Sigmoid colon (tissue), 7 donors: ENCODE results near the gene SOS1. TPM values are rescaled to one million over a fixed set of nuclear protein-coding genes. Genes with fewer than 3 reads are reported as not detected.
A peak's percentile ranks its signal among the peaks of the same experiment; 100 is the strongest.

Source experiments
- DNase-seq: peaks from one replicate; pipeline ENCODE4 v3.0.0-alpha.2; 2019
- H3K27ac ChIP-seq, 4 donors: fragments of 200-600 bp; sonication (generic); one replicate each; pipeline ENCODE4 v1.5.1; 2016 to 2019; ENCODE audit warnings: mild to moderate bottlenecking in 1 of 4
- H3K27me3 ChIP-seq, 3 donors: fragments of 200-600 bp; sonication (generic); one replicate each; pipeline ENCODE4 v1.5.1; 2019; ENCODE audit warnings: mild to moderate bottlenecking in 1 of 3
- H3K36me3 ChIP-seq, 4 donors: fragments of 200-600 bp; sonication (generic); one replicate each; pipeline ENCODE4 v1.5.1; 2016 to 2019
- H3K4me1 ChIP-seq, 4 donors: fragments of 200-600 bp; sonication (generic); one replicate each; pipeline ENCODE4 v1.5.1; 2017 to 2019
- H3K4me3 ChIP-seq, 4 donors: fragments of 200-600 bp; sonication (generic); one replicate each; pipeline ENCODE4 v1.5.1; 2017 to 2019; ENCODE audit warnings: mild to moderate bottlenecking in 2 of 4, moderate library complexity in 1 of 4
- H3K9me3 ChIP-seq, 4 donors: fragments of 200-600 bp in 3 of 4; sonication (generic) in 3 of 4; one replicate each; pipeline versions ENCODE4 v1.5.1 to v1.6.1; 2013 to 2019
- EP300 ChIP-seq, 4 donors: sonication (generic); formaldehyde crosslinking; IDR thresholded peaks; one replicate each; pipeline ENCODE4 v1.6.1; 2017; ENCODE audit warnings: antibody characterized with exemption in 4 of 4
- POLR2A ChIP-seq, 2 donors: fragments of 450-650 bp; IDR thresholded peaks; one replicate each; pipeline ENCODE4 v1.6.1; 2016; ENCODE audit warnings: antibody characterized with exemption in 2 of 2, mild to moderate bottlenecking in 2 of 2, moderate library complexity in 2 of 2
- POLR2AphosphoS5 ChIP-seq, 4 donors: sonication (generic); formaldehyde crosslinking; IDR thresholded peaks; one replicate each; pipeline ENCODE4 v1.6.1; 2017; ENCODE audit warnings: antibody characterized with exemption in 4 of 4
- WGBS, 2 donors: extraction: QIAGEN DNeasy Blood & Tissue Kit; methylation state at CpG; one replicate each; pipeline ENCODE4 v1.1.7; 2013; 5-methylcytosine and 5-hydroxymethylcytosine counted together
- intact Hi-C: fragments of 100-400 bp; cut with DNase I; formaldehyde crosslinking; loops from one replicate; pipeline ENCODE4 v1.15.1; 2023
- polyA plus RNA-seq, 3 donors: library from polyadenylated mRNA; stranded (reverse); fragments of 200-250 nt; gene quantifications; one replicate each; pipeline ENCODE4 v1.2.3, GENCODE V29; 2013
- total RNA-seq, 4 donors: library from RNA; depleted of rRNA; stranded (reverse); fragments of >200 nt; gene quantifications; one replicate each; pipeline ENCODE4 v1.1.0, GENCODE V29; 2016
- TF ChIP-seq, protein P1 (sequence below), 4 experiments: fragments of 450-650 bp in 3 of 4; fragments of 200-600 bp in 1 of 4; IDR thresholded peaks; one replicate each; pipeline ENCODE4 v1.5.1; 2016 to 2019; ENCODE audit warnings: antibody characterized with exemption in 4 of 4, mild to moderate bottlenecking in 3 of 4, moderate library complexity in 2 of 4
- donor health status: healthy with polysubstance abuse.
- donor health status: Bipolar disorder and iron deficiency.
- donor health status: healthy.

SOS1 gene
- total and polyA plus RNA-seq, 7 donors: 5.4 to 72.0 (median 30.8) TPM

DNA sequence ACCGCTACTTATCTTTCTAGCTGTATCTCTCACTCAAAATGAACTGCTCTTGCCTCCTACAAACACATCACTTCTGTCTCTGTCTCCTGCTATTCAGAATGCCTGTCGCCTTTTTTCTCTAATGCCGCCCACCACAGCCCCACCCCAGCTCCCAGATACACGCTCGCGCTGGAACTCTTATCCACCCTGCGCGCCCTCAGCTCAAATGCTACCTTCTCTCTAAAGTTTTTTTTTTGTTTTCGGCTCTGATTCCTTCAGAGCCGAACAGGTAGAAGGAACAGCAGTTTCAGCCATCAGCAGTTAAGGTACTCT lies 3.9 kb upstream of the SOS1 start:
- Histone ChIP-seq H3K27ac (peak overlapping the region; percentile 91 to 97 (median 96)), H3K27me3 (no peaks in the 10 kb centered on the region), H3K9me3 (no peaks in the 10 kb centered on the region), H3K4me3 (peak overlapping the region; percentile 57 to 73 (median 64)), H3K36me3 (no peaks in the 10 kb centered on the region), H3K4me1 (peaks cover 0 to 29% (median 23%) of the 10 kb centered on the region in 4 donors)
- intact Hi-C loops: loop anchor here (5.0 to 10.0 kb wide), 2 partner anchors 62 to 390 kb away; no protein-coding TSS in a partner anchor
- TF ChIP-seq, protein P1, sequence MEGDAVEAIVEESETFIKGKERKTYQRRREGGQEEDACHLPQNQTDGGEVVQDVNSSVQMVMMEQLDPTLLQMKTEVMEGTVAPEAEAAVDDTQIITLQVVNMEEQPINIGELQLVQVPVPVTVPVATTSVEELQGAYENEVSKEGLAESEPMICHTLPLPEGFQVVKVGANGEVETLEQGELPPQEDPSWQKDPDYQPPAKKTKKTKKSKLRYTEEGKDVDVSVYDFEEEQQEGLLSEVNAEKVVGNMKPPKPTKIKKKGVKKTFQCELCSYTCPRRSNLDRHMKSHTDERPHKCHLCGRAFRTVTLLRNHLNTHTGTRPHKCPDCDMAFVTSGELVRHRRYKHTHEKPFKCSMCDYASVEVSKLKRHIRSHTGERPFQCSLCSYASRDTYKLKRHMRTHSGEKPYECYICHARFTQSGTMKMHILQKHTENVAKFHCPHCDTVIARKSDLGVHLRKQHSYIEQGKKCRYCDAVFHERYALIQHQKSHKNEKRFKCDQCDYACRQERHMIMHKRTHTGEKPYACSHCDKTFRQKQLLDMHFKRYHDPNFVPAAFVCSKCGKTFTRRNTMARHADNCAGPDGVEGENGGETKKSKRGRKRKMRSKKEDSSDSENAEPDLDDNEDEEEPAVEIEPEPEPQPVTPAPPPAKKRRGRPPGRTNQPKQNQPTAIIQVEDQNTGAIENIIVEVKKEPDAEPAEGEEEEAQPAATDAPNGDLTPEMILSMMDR (IDR thresholded peaks at IDR 0.05): peak in 1 of 4 experiments; percentile 8
- no peak for TF ChIP-seq POLR2AphosphoS5 (IDR thresholded peaks at IDR 0.05)
- DNase-seq: no peak
- 1% methylated on average over 10 of the region's 10 CpGs for WGBS, 2 donors

DNA sequence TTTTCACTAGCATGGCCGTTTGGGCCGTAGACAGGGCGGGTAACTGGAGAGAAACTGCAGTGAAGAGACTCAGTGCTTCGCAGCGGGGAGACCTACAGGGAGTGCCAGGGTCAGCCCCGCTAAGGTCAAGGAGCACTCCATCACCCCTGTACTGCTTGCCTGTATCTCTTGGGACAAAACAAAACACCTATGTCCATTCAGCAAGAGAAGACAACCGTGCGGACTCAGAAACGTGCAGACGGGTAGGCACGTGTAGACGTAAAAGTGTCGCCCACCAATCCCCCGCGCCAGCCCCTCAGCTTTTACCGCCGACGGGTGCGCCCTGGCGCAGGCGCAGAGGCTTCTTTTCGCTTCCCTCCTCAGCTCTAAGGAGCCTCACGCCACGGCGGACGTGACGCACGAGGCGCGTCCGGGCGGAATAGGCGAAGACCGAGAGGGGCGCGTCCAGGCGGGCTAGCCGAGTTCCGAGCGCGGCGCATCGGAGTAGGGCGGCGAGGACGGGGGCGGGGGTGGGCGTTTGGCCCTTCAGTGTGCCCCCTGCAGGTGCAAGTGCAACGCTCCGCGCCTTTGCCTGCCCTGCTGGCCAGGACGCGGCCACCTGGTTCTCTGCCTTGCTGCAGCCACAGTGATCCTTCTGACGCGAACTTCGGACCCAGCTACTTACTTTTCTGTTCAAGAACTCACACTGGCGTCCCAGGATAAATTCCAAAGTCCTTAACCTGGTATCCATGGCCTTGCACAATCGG lies 3.3 kb upstream of the SOS1 start:
- whole genome bisulfite sequencing, 2 donors: 0% methylated on average over 58 of the region's 58 CpGs
- Histone ChIP-seq H3K27ac (peak overlapping the region; percentile 91 to 97 (median 96)), H3K9me3 (no peaks in the 10 kb centered on the region), H3K4me3 (peak overlapping the region; percentile 57 to 73 (median 64)), H3K27me3 (no peaks in the 10 kb centered on the region), H3K4me1 (peaks cover 0 to 33% (median 25%) of the 10 kb centered on the region in 4 donors), H3K36me3 (no peaks in the 10 kb centered on the region)
- intact Hi-C loops: loop anchor here (5.0 to 10.0 kb wide), 2 partner anchors 62 to 391 kb away; no protein-coding TSS in a partner anchor
- TF ChIP-seq POLR2A (IDR thresholded peaks at IDR 0.05) (peak; percentile 83 to 91), EP300 (IDR thresholded peaks at IDR 0.05) (peak in 1 of 4 donors; percentile 78), POLR2AphosphoS5 (IDR thresholded peaks at IDR 0.05) (peak; percentile 93 to 97 (median 95))
- TF ChIP-seq, protein P1 (IDR thresholded peaks at IDR 0.05): peak in 2 of 4 experiments; percentile 23 to 53
- peak; percentile 97 for DNase-seq

DNA sequence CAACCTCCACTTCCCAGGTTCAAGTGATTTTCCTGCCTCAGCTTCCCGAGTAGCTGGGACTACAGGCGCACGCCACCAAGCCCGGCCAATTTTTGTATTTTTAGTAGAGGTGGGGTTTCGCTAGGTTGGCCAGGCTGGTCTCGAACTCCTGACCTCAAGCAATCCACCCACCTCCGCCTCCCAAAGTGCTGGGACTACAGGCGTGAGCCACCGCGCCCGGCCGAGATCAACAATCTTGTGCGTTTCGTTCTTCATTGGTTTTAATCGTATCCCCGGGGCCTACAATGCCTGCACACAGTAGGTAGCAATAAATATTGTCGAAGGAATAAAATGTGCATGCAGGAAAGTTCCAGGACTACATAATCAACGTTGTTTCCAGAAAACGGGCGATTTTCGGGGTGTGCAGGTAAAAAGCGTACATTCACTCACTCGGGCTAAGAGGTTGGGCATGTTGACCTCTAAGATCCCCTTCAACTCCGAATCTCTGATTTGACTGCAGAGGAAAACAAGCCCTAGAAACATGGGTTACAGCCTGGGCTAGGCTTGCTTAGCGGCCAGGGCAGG lies 2.7 kb upstream of the SOS1 start:
- H3K36me3 ChIP-seq: no peaks in the 10 kb centered on the region
- DNase-seq: no peak
- H3K9me3 ChIP-seq: no peaks in the 10 kb centered on the region
- no peaks in the 10 kb centered on the region for H3K27me3 ChIP-seq
- H3K4me1 ChIP-seq: peaks cover 0 to 39% (median 31%) of the 10 kb centered on the region in 4 donors
- peak overlapping the region; percentile 91 to 97 (median 96) for H3K27ac ChIP-seq
- TF ChIP-seq EP300 (IDR thresholded peaks at IDR 0.05) (no peak), POLR2AphosphoS5 (IDR thresholded peaks at IDR 0.05) (no peak), POLR2A (IDR thresholded peaks at IDR 0.05) (no peak)
- TF ChIP-seq, protein P1 (IDR thresholded peaks at IDR 0.05): no peak
- intact Hi-C loops: loop anchor here (5.0 to 10.0 kb wide), 2 partner anchors 61 to 391 kb away; no protein-coding TSS in a partner anchor
- WGBS, 2 donors: 63 to 72% methylated on average over 25 of the region's 25 CpGs
- H3K4me3 ChIP-seq: peak overlapping the region; percentile 57 to 73 (median 64)

DNA sequence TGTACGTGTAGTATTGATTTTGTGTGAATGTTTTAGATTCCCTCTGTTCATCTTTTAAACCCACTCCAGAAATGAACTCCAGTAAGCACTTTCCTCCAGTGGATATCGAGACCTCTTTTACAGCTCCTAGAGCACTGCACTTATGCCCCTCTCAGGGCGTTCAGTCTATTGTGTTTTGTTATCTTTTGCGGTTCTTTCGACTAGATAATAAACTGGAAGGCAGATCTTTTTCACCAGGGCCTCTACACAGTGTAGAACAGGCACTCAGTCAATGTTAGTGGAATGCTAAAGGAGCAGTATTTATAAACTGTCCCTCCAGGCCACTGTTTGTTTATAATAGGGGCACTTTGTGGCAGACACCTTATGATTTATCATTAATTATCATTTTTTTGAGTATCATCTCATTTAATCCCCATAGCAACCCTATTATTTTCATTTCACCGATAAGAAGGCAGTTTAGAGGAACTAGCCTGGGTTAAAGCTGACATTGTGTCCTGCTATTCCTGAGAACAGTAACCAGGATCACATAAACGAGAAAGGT lies 742 bp upstream of the SOS1 start:
- peaks cover 0 to 6% (median 0%) of the 10 kb centered on the region in 4 donors for H3K36me3 ChIP-seq
- H3K9me3 ChIP-seq: no peaks in the 10 kb centered on the region
- intact Hi-C loops: loop anchor here (5.0 to 10.0 kb wide), 2 partner anchors 59 to 393 kb away; no protein-coding TSS in a partner anchor
- DNase-seq: no peak
- H3K27me3 ChIP-seq: no peaks in the 10 kb centered on the region
- peak overlapping the region; percentile 81 to 92 (median 87) for H3K4me3 ChIP-seq
- H3K4me1 ChIP-seq: peaks cover 0 to 59% (median 46%) of the 10 kb centered on the region in 4 donors
- 6 to 26% methylated on average over 7 of the region's 7 CpGs for WGBS, 2 donors
- TF ChIP-seq, protein P1 (IDR thresholded peaks at IDR 0.05): no peak
- no peak for TF ChIP-seq POLR2AphosphoS5 (IDR thresholded peaks at IDR 0.05)
- TF ChIP-seq POLR2A (IDR thresholded peaks at IDR 0.05): no peak
- H3K27ac ChIP-seq: peak overlapping the region; percentile 91 to 97 (median 96)
